GM18867 (cell line): ENCODE data around the gene FSIP1.

Experiments
- ATAC-seq: cut with Tn5 transposase; IDR thresholded peaks from one replicate; pipeline ENCODE4 v1.9.1; 2021; ENCODE audit warnings: mild to moderate bottlenecking, moderate library complexity; ENCODE audit not compliant: unreplicated experiment

Gene FSIP1

GRCh38 chr15:39721893-39722292 is 60.7 kb downstream of the FSIP1 start:
- ATAC-seq = no peak

- ATAC-seq = no peak
Observed at GRCh38 chr15:39720621-39721611, 61.7 kb downstream of the FSIP1 start.

GRCh38 chr15:39720081-39720480 is 62.6 kb downstream of the FSIP1 start:
- ATAC-seq = no peak

GRCh38 chr15:39719109-39719508 is 63.5 kb downstream of the FSIP1 start:
- ATAC-seq = no peak

- ATAC-seq = no peak
Observed at GRCh38 chr15:39717134-39717533, 65.5 kb downstream of the FSIP1 start.

GRCh38 chr15:39714251-39714650 is 68.4 kb downstream of the FSIP1 start:
- ATAC-seq = no peak

GRCh38 chr15:39713846-39714245 is 68.8 kb downstream of the FSIP1 start:
- ATAC-seq = no peak

GRCh38 chr15:39710681-39711080 is 72.0 kb downstream of the FSIP1 start:
- no peak for ATAC-seq

GRCh38 chr15:39709941-39710340 is 72.7 kb downstream of the FSIP1 start:
- ATAC-seq = no peak

- ATAC-seq = no peak
Observed at GRCh38 chr15:39706206-39706605, 76.4 kb downstream of the FSIP1 start.

- ATAC-seq = no peak
Observed at GRCh38 chr15:39704689-39705088, 78.0 kb downstream of the FSIP1 start.

- no peak for ATAC-seq
Observed at GRCh38 chr15:39704235-39704634, 78.4 kb downstream of the FSIP1 start.

GRCh38 chr15:39701988-39702387 is 80.7 kb downstream of the FSIP1 start:
- ATAC-seq = no peak

- ATAC-seq = no peak
Observed at GRCh38 chr15:39700375-39700700, 82.3 kb downstream of the FSIP1 start.

GRCh38 chr15:39699516-39700374 is 82.9 kb downstream of the FSIP1 start:
- ATAC-seq = no peak

- ATAC-seq = no peak
Observed at GRCh38 chr15:39698444-39699390, 83.9 kb downstream of the FSIP1 start.

GRCh38 chr15:39697509-39697908 is 85.1 kb downstream of the FSIP1 start:
- ATAC-seq = no peak

GRCh38 chr15:39695793-39696192 is 86.8 kb downstream of the FSIP1 start:
- ATAC-seq = no peak

GRCh38 chr15:39692356-39693327 is 90.0 kb downstream of the FSIP1 start:
- ATAC-seq = no peak
